HCT116 (cell line): ENCODE results near the gene TSPAN15. TPM values are rescaled to one million over a fixed set of nuclear protein-coding genes. Genes with fewer than 3 reads are reported as not detected.

ENCODE experiments used
- ATAC-seq: fragments of 200-7000 bp; cut with Tn5 transposase; 2 replicates; pipeline ENCODE4 v1.9.1; 2020; ENCODE audit warnings: mild to moderate bottlenecking, moderate library complexity
- BruUV-seq: library from RNA; stranded (reverse); fragments of 400-500 nt; replicated peaks from 2 replicates; lab custom pipeline; 2021; lab: Mats Ljungman, UMichigan
- CTCF ChIA-PET: fragments of 300-600 bp; sonication (Branson Sonifier 250); formaldehyde crosslinking; loops from one replicate; lab custom pipeline; 2021; ENCODE audit warnings: antibody characterized with exemption; lab: Charles Lee
- POLR2A ChIA-PET: fragments of 300-600, 350-600 bp; sonication (Branson Sonifier 250); formaldehyde crosslinking; loops from one replicate; lab custom pipeline; 2021; ENCODE audit warnings: antibody characterized with exemption; lab: Charles Lee
- RAD21 ChIA-PET, 2 experiments: fragments of 300-600 bp; sonication (Branson Sonifier 250); formaldehyde crosslinking; loops; one replicate each; lab custom pipeline; 2023; ENCODE audit warnings: low total read pairs in 2 of 2; ENCODE audit not compliant: uncharacterized antibody in 2 of 2, unreplicated experiment in 2 of 2, low non-redundant PET in 1 of 2; lab: Charles Lee
- DNase-seq: peaks from one replicate; pipeline ENCODE4 v3.0.0-alpha.2; 2010; ENCODE audit warnings: low read depth, low spot score
- H2AFZ ChIP-seq: fragments of 200-600 bp; shearing (Covaris generic), sonication (generic); 2 replicates; pipeline ENCODE4 v1.6.1; 2017; ENCODE audit warnings: low read depth, mixed run types, mixed read lengths, antibody characterized with exemption, low read length; ENCODE audit not compliant: poor library complexity, severe bottlenecking
- H3K27ac ChIP-seq: 2 replicates; pipeline ENCODE4 v1.5.1; 2012; ENCODE audit warnings: low read depth, low read length
- H3K27me3 ChIP-seq: fragments of 200-600 bp; sonication (generic); 2 replicates; pipeline ENCODE4 v1.6.1; 2016; ENCODE audit warnings: mixed run types, low read length, mixed read lengths; ENCODE audit not compliant: insufficient read depth
- H3K36me3 ChIP-seq, 2 experiments: fragments of 200-500 bp in 1 of 2; fragments of 200-600 bp in 1 of 2; sonication (Bioruptor generic) in 1 of 2; sonication (generic) in 1 of 2; 2 replicates each; pipeline versions ENCODE4 v1.5.1 to v1.6.1; 2014 to 2016; ENCODE audit warnings: low read length in 2 of 2, inconsistent platforms in 1 of 2, mixed read lengths in 1 of 2, mixed run types in 1 of 2; ENCODE audit not compliant: insufficient read depth in 2 of 2, control insufficient read depth in 1 of 2
- H3K4me1 ChIP-seq, 2 experiments: fragments of 200-600 bp in 1 of 2; sonication (generic) in 1 of 2; 2 replicates each; pipeline versions ENCODE4 v1.5.1 to v1.6.1; 2012 to 2017; ENCODE audit warnings: low read length in 2 of 2, inconsistent platforms in 1 of 2, mild to moderate bottlenecking in 1 of 2, mixed read lengths in 1 of 2, mixed run types in 1 of 2, moderate library complexity in 1 of 2; ENCODE audit not compliant: insufficient read depth in 2 of 2, control insufficient read depth in 1 of 2
- H3K4me2 ChIP-seq: fragments of 200-600 bp; sonication (generic); 2 replicates; pipeline ENCODE4 v1.6.1; 2017; ENCODE audit warnings: mixed run types, low read length, mixed read lengths
- H3K4me3 ChIP-seq, 2 experiments: fragments of 200-600 bp in 1 of 2; sonication (generic) in 1 of 2; replicated peaks in 1 of 2; 2 replicates each; pipeline ENCODE4 v1.5.1; 2011 to 2016; ENCODE audit warnings: low read length in 2 of 2, control low read depth in 1 of 2, low read depth in 1 of 2, mild to moderate bottlenecking in 1 of 2, mixed read lengths in 1 of 2, mixed run types in 1 of 2
- H3K79me2 ChIP-seq: fragments of 200-600 bp; sonication (generic); 2 replicates; pipeline ENCODE4 v1.6.1; 2017; ENCODE audit warnings: mild to moderate bottlenecking, mixed run types, low read length, moderate library complexity, mixed read lengths; ENCODE audit not compliant: insufficient read depth
- H3K9ac ChIP-seq: fragments of 200-600 bp; sonication (generic); 2 replicates; pipeline ENCODE4 v1.6.1; 2016; ENCODE audit warnings: low read length, mixed read lengths
- H3K9me2 ChIP-seq: fragments of 200-600 bp; sonication (generic), shearing (Covaris generic); 2 replicates; pipeline ENCODE4 v1.6.1; 2017; ENCODE audit warnings: mixed run types, mild to moderate bottlenecking, moderate library complexity; ENCODE audit not compliant: insufficient read depth
- H3K9me3 ChIP-seq, 2 experiments: fragments of 200-500 bp in 1 of 2; fragments of 200-600 bp in 1 of 2; sonication (Bioruptor generic) in 1 of 2; sonication (generic) in 1 of 2; 2 replicates each; pipeline ENCODE4 v1.6.1; 2014 to 2017; ENCODE audit warnings: low read length in 2 of 2, mixed read lengths in 2 of 2, inconsistent platforms in 1 of 2, low read depth in 1 of 2, mild to moderate bottlenecking in 1 of 2, mixed run types in 1 of 2, moderate library complexity in 1 of 2; ENCODE audit not compliant: control insufficient read depth in 1 of 2, insufficient read depth in 1 of 2
- H4K20me1 ChIP-seq: fragments of 200-600 bp; sonication (generic), shearing (Covaris generic); 2 replicates; pipeline ENCODE4 v1.6.1; 2017; ENCODE audit warnings: mixed run types, mild to moderate bottlenecking, moderate library complexity; ENCODE audit not compliant: insufficient read depth
- CBX3 ChIP-seq: IDR thresholded peaks from 2 replicates; pipeline ENCODE4 v1.6.1; 2012; ENCODE audit warnings: low read depth
- EGR1 ChIP-seq: IDR thresholded peaks from 2 replicates; pipeline ENCODE4 v1.6.1; 2012; ENCODE audit warnings: low read depth
- EZH2 ChIP-seq: fragments of 200-600 bp; sonication (generic); IDR thresholded peaks from 2 replicates; pipeline ENCODE4 v1.6.1; 2017; ENCODE audit warnings: antibody characterized with exemption, mixed run types
- FOSL1 ChIP-seq: IDR thresholded peaks from 2 replicates; pipeline ENCODE4 v1.6.1; 2012; ENCODE audit warnings: low read depth
- POLR2A ChIP-seq: IDR thresholded peaks from 2 replicates; pipeline ENCODE4 v1.7.0; 2011; ENCODE audit warnings: borderline replicate concordance; ENCODE audit not compliant: insufficient read depth, insufficient read length; ENCODE audit errors: extremely low read depth
- POLR2AphosphoS5 ChIP-seq: IDR thresholded peaks from 2 replicates; pipeline ENCODE4 v1.6.1; 2011; ENCODE audit warnings: mild to moderate bottlenecking, low read depth, low read length, moderate library complexity
- RAD21 ChIP-seq: IDR thresholded peaks from 2 replicates; pipeline ENCODE4 v1.6.1; 2012; ENCODE audit warnings: low read depth, mild to moderate bottlenecking
- SP1 ChIP-seq: IDR thresholded peaks from 2 replicates; pipeline ENCODE4 v1.6.1; 2012; ENCODE audit warnings: low read depth
- SRF ChIP-seq: IDR thresholded peaks from 2 replicates; pipeline ENCODE4 v1.6.1; 2012; ENCODE audit warnings: low read depth
- TCF7L2 ChIP-seq: IDR thresholded peaks from 2 replicates; pipeline ENCODE4 v1.7.0; 2011; ENCODE audit warnings: borderline replicate concordance, inconsistent platforms; ENCODE audit not compliant: insufficient read depth, insufficient read length; ENCODE audit errors: extremely low read depth
- ZFX ChIP-seq: fragments of 450-650 bp; IDR thresholded peaks from 2 replicates; pipeline ENCODE4 v1.6.1; 2017
- ZNF274 ChIP-seq: fragments of 200-500 bp; sonication (Bioruptor generic); IDR thresholded peaks from 2 replicates; pipeline ENCODE4 v1.6.1; 2014; ENCODE audit warnings: mild to moderate bottlenecking, low read depth, low read length, inconsistent platforms
- intact Hi-C: fragments of 100-400 bp; cut with micrococcal nuclease; formaldehyde crosslinking; loops from 2 replicates; pipeline ENCODE4 v1.10.0; 2022
- total RNA-seq: library from RNA; stranded (reverse); gene quantifications from one replicate; pipeline ENCODE4 v1.2.1, GENCODE V29; 2021; ENCODE audit not compliant: unreplicated experiment
- TF ChIP-seq, protein P1 (sequence below): IDR thresholded peaks from 2 replicates; pipeline ENCODE4 v1.6.1; 2012
- TF ChIP-seq, protein P2 (sequence below): IDR thresholded peaks from 2 replicates; pipeline ENCODE4 v1.6.1; 2011; ENCODE audit warnings: mild to moderate bottlenecking, low read length, moderate library complexity; ENCODE audit not compliant: insufficient replicate concordance; ENCODE audit errors: extremely low read depth

Gene TSPAN15
- total RNA-seq, 1 experiment from 2014 or later: 16.0 TPM

DNA sequence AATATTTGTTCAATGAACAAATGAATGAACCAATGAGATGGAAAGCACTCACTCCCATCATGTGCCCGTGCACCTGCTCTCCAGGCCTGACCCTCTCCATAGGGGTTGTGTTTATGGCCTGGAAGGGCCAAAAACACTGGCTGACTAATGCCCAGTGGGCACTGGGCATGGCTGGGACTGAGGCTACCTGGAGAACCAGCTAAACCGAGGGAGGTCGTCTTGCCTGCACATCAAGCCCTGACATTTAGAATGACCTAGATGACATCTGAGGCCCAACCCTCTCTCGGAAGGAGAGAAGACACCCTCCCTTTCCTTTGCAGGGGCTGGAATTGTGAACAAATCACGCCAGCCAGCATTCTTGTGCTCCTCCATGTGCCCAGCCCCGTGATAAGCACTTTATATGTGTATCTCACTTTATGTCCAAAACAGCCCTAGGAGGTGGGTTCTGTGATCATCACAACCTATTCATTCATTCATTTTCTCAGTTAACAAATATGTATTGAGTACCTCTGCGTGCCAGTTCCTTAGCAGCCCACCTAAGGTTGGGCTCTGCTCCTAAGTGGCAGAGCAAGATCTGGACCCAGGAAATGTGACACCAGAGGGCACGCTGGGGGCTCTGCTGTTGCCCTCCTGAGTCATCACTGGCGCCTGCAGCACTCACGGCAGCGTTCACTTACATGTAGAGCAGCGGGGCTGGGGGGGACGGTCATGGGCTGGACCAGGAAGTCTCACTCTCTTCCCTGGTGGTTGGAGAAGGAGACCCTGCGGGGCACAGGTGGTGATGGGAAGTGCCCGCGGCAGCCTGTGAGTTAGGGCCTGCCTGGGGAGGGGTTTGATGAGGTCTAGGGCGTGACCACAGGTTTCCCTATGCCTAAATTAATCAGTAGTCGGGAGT is 52.0 kb downstream of the TSPAN15 start:
- H4K20me1 ChIP-seq: no peaks in the 10 kb centered on the region
- no peak overlapping the region for H3K9ac ChIP-seq
- ATAC-seq (no peak), DNase-seq (no peak)
- no peaks in the 10 kb centered on the region for H3K79me2 ChIP-seq
- BruUV-seq: no TSS peak
- no peak overlapping the region for H2AFZ ChIP-seq
- no peak overlapping the region for H3K27ac ChIP-seq
- no peak overlapping the region for H3K4me3 ChIP-seq
- H3K9me2 ChIP-seq: no peaks in the 10 kb centered on the region
- H3K36me3 ChIP-seq: no peaks in the 10 kb centered on the region; a peak in 1 of 4 replicates
- POLR2A ChIA-PET: no interaction called here
- RAD21 ChIA-PET: no interaction called here
- CTCF ChIA-PET: interaction anchor here (1.1 kb wide), 1 partner anchor 95 kb away, joined by 3 read pairs; no protein-coding TSS in a partner anchor
- TF ChIP-seq FOSL1 (no peak), ZNF274 (no peak), SRF (no peak), CBX3 (no peak)
- TF ChIP-seq, protein P1, sequence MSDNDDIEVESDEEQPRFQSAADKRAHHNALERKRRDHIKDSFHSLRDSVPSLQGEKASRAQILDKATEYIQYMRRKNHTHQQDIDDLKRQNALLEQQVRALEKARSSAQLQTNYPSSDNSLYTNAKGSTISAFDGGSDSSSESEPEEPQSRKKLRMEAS: no peak
- no peaks in the 10 kb centered on the region for H3K9me3 ChIP-seq
- intact Hi-C loops: loop anchor here (10.0 kb wide), 1 partner anchor 48 kb away; the partner anchor contains the start of gene TSPAN15
- H3K4me1 ChIP-seq: peaks cover 12 to 18% of the 10 kb centered on the region in 2 experiments; a peak in 3 of 4 replicates
- H3K4me2 ChIP-seq: no peak overlapping the region
- no peaks in the 10 kb centered on the region for H3K27me3 ChIP-seq

GRCh38 chr10:69503896-69504265 is 52.6 kb downstream of the TSPAN15 start:
- Histone ChIP-seq H4K20me1 (no peaks in the 10 kb centered on the region), H3K9ac (no peak overlapping the region), H2AFZ (no peak overlapping the region), H3K36me3 (no peaks in the 10 kb centered on the region; a peak in 1 of 4 replicates), H3K9me3 (no peaks in the 10 kb centered on the region), H3K27me3 (no peaks in the 10 kb centered on the region), H3K79me2 (no peaks in the 10 kb centered on the region), H3K9me2 (no peaks in the 10 kb centered on the region), H3K27ac (no peak overlapping the region), H3K4me2 (no peak overlapping the region), H3K4me3 (no peak overlapping the region), H3K4me1 (peaks cover 12 to 18% of the 10 kb centered on the region in 2 experiments; a peak in 3 of 4 replicates)
- CTCF ChIA-PET: no interaction called here
- RAD21 ChIA-PET: no interaction called here
- no peak for TF ChIP-seq RAD21
- no peak for TF ChIP-seq TCF7L2
- no peak for TF ChIP-seq EGR1
- no peak for TF ChIP-seq POLR2AphosphoS5
- no peak for TF ChIP-seq SP1
- TF ChIP-seq EZH2: no peak
- no peak for TF ChIP-seq ZFX
- no peak for TF ChIP-seq SRF
- TF ChIP-seq, protein P2, sequence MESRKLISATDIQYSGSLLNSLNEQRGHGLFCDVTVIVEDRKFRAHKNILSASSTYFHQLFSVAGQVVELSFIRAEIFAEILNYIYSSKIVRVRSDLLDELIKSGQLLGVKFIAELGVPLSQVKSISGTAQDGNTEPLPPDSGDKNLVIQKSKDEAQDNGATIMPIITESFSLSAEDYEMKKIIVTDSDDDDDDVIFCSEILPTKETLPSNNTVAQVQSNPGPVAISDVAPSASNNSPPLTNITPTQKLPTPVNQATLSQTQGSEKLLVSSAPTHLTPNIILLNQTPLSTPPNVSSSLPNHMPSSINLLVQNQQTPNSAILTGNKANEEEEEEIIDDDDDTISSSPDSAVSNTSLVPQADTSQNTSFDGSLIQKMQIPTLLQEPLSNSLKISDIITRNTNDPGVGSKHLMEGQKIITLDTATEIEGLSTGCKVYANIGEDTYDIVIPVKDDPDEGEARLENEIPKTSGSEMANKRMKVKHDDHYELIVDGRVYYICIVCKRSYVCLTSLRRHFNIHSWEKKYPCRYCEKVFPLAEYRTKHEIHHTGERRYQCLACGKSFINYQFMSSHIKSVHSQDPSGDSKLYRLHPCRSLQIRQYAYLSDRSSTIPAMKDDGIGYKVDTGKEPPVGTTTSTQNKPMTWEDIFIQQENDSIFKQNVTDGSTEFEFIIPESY: no peak
- no peak for TF ChIP-seq POLR2A
- TF ChIP-seq, protein P1: no peak
- no peak for TF ChIP-seq ZNF274
- no TSS peak for BruUV-seq
- DNase-seq (no peak), ATAC-seq (no peak)
- intact Hi-C loops: loop anchor here (10.0 kb wide), 1 partner anchor 49 kb away; the partner anchor contains the start of gene TSPAN15
- POLR2A ChIA-PET: no interaction called here
